IPS DF 4.7 (cell line): ENCODE results near the gene CACNG7.

Experiments used
- DNase-seq: peaks from one replicate; pipeline ENCODE4 v3.0.0-alpha.2; 2013; ENCODE audit warnings: low spot score; ENCODE audit errors: extremely low read depth

The CACNG7 gene

GRCh38 chr19:53878776-53879139 lies 30.3 kb upstream of the CACNG7 start:
- no peak for DNase-seq

DNA sequence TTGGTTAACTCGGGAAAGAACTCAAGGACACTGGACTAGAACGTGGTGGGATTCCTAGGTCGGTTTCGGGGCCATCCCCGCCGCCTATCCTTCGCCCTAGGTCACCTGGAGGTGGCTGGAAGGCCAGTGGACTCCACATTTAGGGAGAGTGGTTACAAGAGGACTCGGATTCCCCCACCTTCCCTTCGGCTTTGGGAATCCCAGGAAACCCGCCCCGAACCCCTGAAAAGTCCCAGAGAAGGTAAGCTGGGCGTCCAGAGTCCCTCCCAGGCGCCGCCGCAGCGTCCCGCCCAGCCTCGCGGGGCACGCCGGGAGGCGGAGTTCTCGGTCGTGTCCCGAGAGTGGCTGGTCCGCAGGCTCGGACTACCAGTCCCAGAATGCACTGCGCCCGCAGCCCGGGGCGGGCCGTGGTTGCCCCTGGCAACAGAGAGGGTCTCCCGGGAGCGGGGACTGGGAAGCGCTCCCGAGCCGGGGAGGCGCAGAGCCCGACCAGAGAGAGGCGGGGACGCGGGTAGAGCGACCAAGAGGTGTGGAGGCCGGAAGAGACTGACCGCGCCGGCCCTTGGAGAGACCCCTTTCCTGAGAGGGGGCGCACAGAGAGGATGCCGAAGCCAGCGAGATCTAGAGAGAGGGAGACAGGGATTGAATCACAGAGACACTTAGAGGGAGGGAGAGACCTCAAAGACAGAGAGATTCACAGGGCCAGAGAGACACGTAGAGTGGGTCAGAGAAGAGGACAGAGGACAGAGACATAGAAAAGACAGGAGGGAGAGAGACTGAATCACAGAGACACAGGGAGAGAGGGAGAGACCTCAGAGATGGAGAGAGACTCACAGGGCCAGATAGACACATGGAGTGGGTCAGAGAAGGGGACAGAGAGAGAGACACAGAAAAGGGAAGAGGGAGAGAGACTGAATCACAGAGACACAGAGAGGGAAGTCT lies 29.7 kb upstream of the CACNG7 start:
- DNase-seq = no peak

DNA sequence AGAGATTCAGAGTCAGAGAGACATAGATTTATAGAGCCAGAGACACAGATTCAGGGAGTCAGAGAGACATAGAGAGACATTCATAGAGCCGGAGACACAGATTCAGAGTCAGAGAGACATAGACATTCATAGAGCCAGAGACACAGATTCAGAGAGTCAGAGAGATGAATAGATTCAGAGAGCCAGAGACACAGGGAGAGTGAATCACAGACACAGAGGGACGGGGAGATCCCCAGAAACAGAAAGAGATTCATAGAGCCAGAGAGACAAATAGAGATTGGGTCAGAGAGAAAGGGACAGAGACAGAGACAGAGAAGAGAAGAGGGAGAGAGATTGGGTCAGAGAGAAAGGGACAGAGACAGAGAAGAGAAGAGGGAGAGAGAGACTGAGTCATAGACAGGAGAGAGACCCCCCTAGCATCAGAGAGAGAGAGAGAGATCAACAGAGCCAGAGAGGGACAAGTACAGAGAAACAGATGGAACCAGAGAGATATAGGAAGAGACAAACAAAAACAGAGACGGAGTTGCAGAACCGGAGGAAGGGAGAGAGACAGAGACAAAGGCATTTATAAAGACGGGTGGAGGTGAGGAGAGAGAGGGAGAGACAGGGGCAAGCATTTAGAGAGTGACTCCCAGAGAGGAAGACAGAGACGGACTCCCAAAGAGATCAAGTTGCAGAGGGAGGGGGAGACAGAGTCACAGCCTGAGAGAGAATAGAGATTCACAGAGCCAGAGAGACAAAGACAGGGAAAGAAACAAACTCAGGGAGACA lies 28.2 kb upstream of the CACNG7 start:
- DNase-seq = no peak

GRCh38 chr19:53881482-53882390 lies 27.3 kb upstream of the CACNG7 start, which contains the start of gene PRKCG:
Gene PRKCG (plus strand): TSS chr19:53882197. CDS start chr19:53882495, 298 bp downstream.
- DNase-seq = no peak

- no peak for DNase-seq
Measured at GRCh38 chr19:53882391-53883050, 26.6 kb upstream of the CACNG7 start.

GRCh38 chr19:53883231-53883661 lies 25.8 kb upstream of the CACNG7 start:
- no peak for DNase-seq

DNA sequence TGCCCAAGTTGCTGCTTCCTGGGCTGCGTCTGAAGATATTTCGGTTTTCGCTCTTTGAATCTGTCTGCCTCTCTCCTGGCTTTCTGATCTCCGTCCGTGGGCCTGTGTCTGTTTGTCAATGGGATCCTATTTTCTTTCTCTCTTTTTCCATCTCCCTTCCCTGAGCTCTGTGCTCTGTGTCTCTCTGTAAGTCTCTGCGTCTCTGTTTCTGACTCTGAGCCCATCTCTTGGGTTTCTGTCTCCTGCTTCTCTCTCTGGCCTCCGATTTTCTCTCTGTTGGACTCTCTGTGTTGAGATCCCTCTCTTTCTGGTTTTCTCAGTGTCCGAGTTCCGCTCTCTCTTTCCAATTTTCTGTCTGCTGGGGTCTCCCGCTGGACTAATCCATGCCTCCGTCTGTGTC lies 25.3 kb upstream of the CACNG7 start:
- no peak for DNase-seq

DNA sequence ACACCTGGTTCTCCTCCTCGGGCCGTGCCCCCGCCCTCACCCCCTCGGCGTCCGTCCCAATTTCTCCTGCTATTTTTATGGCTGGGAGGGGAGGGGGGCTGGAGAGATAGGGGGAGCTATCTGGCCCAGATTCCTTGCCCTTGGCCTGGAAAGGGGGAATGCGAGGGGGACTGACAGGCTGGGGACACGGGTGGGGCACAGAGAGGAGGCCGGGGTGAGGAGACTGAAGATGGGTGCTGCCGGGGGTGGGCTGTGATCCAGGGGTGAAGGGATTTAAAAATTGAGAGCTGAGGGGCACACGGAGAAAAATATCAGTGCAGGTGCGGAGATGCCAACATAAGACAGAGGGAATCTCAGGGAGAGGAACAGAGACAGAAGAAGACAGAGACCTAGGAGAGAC lies 24.8 kb upstream of the CACNG7 start:
- DNase-seq = no peak

DNA sequence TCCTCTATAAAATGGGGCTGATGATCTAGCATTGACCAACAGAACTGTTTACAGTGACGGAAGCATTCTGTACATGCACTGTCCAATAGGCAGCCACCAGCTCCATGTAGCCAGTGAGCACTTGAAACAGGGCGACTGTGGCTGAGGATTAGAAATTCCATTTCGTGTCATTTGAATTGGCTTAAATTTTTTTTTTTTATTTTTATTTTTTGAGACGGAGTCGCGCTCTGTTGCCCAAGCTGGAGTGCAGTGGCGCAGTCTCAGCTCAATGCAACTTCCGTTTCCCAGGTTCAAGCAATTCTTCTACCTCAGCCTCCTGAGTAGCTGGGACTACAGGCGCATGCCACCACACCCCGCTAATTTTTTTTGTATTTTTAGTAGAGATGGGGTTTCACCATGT lies 24.0 kb upstream of the CACNG7 start:
- no peak for DNase-seq

DNA sequence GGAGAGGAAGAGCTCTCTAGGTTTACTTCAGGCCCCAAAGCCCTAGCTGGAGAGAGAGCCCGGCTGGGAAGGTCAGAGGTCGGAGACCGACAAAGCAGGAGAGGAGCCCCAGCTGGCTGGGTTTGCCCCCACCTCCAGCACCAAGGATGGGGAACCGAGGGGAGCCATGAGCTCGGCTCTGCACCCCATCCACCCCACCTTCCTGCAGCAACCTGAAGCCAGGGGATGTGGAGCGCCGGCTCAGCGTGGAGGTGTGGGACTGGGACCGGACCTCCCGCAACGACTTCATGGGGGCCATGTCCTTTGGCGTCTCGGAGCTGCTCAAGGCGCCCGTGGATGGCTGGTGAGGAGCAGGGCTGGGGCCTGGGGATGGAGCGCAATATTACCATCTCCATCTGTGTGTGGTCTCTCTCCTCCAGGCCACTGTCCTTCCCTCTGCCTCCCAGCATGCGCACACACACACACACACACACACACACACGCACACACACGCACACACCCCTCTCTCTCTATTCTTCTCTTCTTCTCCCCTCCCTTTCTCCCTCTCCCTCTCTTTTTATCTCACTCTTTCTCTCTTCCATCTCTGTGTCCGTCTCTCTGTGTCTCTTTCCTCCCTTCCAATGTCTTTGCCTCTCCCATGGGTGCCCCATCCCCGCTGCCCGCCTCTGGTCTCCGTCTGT lies 16.6 kb upstream of the CACNG7 start:
- DNase-seq = no peak

GRCh38 chr19:53892981-53893325 lies 16.1 kb upstream of the CACNG7 start:
- DNase-seq = no peak

- DNase-seq = no peak
Measured at GRCh38 chr19:53894707-53895106, 14.4 kb upstream of the CACNG7 start.

- no peak for DNase-seq
Measured at GRCh38 chr19:53896682-53897081, 12.4 kb upstream of the CACNG7 start.

- DNase-seq = no peak
Measured at GRCh38 chr19:53897459-53897858, 11.6 kb upstream of the CACNG7 start.

GRCh38 chr19:53898166-53898565 lies 10.9 kb upstream of the CACNG7 start:
- no peak for DNase-seq

GRCh38 chr19:53898636-53899341 lies 10.3 kb upstream of the CACNG7 start:
- DNase-seq = no peak

GRCh38 chr19:53900191-53900860 lies 8.8 kb upstream of the CACNG7 start:
- no peak for DNase-seq

- no peak for DNase-seq
Measured at GRCh38 chr19:53903055-53903680, 5.9 kb upstream of the CACNG7 start.

- DNase-seq = no peak
Measured at GRCh38 chr19:53904909-53905308, 4.2 kb upstream of the CACNG7 start.
